HG02852 (cell line): Measurements from ENCODE around the gene HELQ.
"Not testable (repeated sequence)": the region's sequence is repeated elsewhere in the genome, so short reads cannot be mapped to it uniquely, and the experiment has no call there.

Experiments
- ATAC-seq: cut with Tn5 transposase; IDR thresholded peaks from one replicate; pipeline ENCODE4 v1.9.1; 2021; ENCODE audit warnings: mild to moderate bottlenecking, moderate library complexity; ENCODE audit not compliant: unreplicated experiment

Gene HELQ

DNA sequence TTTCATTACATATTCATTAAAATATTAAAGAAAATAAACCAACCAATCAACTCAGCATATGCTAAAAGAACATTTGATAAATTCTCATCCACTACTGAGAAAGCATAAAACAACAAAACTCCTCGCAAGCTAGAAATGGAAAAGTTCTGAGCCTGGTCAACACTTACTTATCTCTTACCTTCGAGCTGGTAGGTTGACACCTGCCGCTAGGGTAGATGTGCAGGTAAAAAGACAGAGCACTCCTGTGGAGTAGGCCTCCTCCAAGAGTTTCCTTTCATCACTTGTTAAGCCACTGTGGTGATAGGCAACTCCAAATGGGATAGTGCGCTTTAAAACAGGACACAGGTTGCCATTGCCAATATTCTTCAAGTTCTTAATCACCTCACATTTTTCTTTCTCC is 18.9 kb downstream of the HELQ start:
- no peak for ATAC-seq

DNA sequence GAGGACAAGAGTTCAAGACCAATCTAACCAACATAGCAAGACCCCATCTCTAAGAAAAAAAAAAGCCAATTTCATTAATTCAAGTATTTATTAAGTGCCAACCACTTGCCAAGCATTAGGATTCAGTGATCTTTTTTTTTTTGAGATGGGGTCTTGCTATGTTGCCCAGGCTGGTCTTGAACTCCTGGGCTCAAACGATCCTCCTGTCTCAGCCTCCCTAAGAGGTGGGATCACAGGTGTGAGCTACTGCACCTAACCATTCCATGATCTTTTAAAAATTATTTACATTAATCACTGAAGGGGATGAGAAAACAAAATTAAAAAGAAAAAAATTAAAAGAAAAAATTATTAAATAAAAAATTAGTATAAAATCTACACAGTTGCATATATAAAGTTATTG is 24.4 kb downstream of the HELQ start:
- ATAC-seq, result no peak

DNA sequence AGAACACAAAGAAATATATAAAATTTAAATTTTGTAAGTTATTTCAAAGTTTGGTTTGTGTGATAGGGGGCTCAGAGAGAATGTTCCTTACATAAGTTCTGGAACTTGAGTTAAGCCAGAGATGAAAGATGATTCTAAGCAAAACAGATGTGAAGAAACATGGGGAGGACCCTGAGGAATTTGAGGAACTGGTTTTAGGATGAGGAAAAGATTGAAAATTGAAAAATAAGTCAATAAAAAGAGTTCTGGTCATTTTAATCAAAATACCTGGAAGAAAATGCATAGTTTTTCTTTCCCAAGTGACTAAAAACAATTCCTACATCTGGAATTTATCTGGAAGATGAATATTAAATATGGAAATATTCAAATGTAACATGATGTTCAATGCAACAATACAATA is 37.4 kb downstream of the HELQ start:
- ATAC-seq, result no peak

DNA sequence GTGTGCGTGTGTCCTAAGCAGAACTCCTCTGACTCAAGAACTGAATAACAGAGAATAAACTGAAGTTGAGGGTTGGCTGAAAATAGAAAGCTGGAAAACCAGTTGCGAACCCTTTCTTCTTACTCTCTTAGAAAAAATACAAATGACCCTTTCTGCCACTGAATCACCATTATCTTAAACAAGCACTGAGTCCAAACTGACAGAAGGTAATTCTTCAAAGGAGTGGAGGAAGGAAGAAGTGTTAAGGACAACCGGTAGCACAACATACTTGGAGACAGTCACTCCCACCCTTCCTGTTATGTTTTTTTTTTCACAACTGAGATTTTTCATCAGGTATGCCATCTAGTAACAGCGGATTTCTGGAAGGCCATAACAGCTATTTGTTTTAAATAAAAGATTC is 38.1 kb downstream of the HELQ start:
- no peak for ATAC-seq

DNA sequence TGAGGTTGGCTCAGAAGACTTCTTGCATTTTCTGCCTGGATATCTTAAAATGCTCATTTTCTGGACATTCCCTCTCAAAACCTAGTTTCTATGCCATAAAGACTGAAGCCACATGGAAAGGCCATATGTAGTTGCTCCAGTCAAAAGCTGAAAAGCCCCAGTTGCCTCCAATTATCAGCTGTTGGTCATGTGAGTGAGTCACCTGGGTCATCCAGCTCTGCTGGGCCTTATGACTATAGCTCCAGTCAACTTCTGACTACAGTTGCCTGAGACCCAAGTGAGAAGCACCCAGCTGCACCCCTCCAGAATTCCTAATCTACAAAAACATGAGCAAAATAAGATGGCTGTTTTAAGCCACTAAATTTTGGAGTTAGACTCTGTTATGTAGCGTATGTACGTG is 41.9 kb downstream of the HELQ start:
- ATAC-seq, result no peak

DNA sequence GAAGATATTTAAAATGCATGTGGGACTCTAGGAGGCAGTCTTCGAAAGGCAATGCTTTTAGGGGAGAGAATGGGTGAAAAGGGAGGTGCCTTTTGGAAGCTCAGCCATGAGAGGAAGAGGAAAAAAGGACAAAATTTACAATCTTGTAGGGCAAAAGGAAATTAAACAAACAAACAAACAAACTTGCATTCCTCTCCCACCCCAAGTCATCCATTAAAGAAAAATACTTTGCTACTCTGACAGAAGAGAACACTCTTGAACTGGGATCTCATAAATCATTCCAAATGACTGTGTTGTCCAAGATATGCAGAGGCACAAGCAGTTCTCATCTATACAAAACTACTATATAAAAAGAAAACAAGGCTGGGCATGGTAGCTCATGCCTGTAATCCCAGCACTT is 46.7 kb downstream of the HELQ start:
- no peak for ATAC-seq

DNA sequence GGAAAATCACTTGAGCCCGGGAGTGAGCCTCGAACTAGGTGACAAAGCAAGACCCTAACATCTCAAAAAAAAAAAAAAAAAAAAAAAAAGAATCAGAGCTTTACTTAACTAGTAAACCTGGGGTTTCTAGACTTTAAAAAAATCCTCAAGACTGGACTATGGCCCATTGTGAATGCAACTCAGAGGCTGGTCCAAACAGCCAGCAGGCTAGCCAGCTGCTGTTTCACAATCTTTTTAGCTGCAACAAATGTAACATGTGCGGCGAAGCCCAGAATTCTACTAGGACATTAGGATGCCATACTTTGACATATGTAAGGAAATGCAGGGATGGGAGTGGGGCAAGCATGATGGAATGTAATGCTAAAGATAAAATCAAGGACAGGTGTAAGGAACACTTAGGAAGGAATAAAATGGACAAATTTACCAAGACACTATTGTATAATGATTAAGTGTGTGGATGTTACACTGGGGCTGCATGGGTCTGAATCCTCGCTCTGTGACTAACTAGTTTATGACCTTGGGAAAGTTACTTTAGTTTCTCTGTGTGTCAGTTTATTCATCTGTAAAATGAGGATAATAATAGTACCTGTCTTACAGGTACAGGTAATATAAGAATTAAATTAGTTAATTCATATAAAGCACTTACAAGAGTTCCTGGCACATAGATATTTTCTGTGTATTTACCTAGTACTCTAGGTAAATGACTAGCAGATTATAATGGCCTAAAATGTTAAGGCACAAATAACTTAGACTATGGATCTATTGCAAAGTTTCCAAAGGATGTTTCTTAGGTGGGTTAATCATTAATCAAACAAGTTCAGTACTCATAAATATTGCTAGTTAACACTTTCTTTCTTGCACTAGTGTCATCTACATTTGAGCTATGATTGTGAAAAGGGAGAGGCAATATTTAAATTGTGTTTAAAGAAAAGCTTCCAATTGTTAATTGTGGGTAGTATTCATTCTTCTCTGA is 49.5 kb downstream of the HELQ start:
- ATAC-seq, result no peak

DNA sequence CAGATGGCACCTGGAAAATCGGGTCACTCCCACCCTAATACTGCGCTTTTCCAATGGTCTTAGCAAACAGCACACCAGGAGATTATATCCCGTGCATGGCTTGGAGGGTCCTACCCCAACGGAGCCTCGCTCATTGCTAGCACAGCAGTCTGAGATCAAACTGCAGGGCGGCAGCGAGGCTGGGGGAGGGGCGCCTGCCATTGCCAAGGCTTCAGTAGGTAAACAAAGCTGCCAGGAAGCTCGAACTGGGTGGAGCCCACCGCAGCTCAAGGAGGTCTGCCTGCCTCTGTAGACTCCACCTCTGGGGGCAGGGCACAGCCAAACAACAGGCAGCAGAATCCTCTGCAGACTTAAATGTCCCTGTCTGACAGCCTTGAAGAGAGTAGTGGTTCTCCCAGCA is 57.5 kb downstream of the HELQ start:
- ATAC-seq, result not testable (repeated sequence)

DNA sequence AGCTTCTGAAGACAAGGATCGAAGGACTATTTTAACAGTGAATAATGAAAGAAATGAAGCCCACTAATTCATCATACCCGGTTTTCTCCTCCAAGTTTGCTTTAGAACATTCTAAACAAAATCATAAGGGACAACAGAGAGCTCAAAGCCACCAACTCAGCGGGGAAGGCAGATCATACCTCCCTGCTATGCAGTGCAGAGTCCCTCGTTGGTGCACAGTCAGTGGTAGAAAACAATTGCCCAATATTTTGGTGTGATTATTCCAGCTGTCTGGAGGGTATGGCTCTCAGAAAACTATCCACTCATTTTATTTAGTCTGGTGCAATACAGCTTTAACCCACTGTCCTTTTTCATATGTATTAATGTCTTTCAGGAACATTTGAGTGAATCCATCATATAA is 61.7 kb downstream of the HELQ start:
- no peak for ATAC-seq

DNA sequence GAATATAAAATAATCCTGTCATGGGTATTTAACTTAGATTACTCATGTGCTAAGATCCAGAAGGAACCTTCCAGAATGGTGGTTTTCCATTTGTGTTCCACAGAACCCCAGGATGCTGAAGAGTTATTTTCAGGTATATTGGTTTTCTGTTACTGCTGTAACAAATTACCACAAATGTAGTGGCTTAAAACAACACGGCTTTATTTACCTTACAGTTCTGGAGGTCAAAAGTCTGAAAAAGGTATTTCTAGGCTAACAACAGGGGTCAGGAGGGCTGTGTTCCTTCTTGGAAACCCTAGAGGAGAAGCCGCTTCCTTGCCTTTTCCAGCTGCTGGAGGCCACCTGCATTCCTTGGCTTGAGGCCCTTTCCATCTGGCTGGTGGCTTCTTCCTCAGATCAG is 63.1 kb downstream of the HELQ start:
- no peak for ATAC-seq

DNA sequence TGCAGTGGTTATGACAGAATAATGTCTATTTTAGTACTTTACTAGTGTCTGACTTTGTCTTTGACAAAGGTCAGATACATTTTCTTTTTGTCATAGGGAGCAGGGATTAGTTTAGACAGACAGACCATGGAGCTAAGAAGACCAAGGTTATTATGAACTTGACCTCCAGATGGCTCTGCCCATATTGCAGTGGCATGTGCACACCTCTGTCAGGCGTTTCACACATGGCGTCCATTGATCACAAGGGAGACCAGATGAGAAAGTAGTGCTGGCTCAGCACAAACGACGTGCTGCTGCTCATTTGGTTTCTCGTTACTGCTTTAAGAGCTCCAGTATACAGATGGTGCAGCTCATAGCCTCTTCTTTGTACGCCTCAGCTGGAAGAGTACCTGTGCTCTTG is 64.7 kb downstream of the HELQ start:
- ATAC-seq, result no peak

DNA sequence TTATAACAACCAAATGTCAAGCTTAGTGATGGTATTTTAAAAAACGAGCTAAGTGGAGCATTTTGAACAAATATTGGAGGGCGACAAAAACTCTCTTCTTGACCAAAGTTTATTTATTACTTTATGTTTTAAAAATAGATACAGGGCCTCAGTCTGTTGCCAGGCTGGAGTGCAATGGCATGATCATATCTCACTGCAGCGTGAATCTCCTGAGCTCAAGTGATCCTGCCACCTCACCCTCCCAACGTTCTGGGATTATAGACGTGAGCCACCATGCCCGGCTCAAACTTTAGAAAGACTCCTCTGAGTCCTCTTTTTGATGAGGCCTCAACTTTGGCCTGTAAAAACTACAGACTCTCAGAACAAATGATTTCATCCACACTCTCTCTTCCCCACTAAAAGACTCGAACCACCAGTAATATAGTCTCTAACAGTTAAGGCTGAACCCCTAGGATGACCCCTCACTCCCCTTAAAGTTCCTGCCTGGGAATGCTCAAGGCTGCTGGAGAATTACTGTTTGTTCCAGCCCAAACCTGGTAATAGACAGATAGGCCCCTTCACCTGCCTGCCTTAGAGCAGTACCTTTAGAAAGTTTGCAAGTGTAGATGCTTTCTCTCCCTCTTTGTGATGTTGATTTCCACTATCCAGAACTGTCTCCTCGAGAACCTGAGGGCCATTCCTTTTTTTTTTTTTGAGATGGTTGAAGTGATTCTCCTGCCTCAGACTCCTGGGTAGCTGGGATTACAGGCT is 65.7 kb downstream of the HELQ start:
- no peak for ATAC-seq

DNA sequence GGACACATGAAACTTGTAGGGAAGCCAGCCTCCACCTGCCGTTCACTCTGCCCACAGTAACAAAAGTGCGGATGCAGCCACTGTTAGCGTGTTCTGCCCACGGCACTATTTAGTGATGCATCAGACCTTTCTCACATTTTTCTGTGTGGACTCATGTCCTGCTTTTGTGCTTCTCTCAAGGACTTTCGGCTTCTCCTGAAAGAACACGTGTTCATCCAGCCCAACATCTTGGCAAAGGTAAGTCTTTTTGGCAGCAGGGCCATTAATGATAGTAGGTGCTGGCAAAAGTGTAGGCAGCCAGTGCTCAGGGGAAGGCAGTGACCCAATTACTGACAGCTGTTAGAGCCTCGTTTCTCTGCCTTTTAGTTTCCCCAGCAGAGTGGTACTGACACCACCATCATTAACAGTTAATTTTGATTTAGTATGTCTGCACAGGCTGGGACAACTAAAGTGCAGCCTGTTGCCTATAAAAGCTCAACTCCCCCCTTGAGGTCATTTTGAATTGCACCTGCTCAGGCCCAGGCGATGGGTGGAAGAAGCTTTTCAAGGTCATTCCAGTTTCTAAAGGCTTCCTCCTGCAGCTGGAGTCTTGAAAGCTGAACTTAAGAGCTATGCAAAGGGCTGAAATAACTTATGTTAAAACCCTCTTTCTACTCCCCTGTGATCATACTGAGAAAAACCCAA is 66.4 kb downstream of the HELQ start:
- ATAC-seq, result no peak

DNA sequence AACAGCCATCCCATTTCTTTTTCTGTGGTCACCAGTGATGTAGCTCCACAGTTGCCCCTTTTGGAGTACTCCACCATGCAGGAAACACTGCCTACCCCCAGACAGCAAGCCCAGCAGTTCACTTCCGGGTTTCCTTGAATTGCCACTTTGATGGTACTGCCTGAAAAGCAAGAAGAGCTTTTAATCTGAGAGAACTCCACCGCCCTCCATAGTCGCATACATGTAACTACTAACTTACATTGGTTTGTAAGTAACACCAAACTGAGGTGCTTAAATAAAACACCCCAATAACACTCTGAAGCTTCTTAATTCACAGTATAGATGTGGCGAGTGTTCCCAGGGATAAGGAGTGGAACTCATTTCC is 67.3 kb downstream of the HELQ start:
- no peak for ATAC-seq

DNA sequence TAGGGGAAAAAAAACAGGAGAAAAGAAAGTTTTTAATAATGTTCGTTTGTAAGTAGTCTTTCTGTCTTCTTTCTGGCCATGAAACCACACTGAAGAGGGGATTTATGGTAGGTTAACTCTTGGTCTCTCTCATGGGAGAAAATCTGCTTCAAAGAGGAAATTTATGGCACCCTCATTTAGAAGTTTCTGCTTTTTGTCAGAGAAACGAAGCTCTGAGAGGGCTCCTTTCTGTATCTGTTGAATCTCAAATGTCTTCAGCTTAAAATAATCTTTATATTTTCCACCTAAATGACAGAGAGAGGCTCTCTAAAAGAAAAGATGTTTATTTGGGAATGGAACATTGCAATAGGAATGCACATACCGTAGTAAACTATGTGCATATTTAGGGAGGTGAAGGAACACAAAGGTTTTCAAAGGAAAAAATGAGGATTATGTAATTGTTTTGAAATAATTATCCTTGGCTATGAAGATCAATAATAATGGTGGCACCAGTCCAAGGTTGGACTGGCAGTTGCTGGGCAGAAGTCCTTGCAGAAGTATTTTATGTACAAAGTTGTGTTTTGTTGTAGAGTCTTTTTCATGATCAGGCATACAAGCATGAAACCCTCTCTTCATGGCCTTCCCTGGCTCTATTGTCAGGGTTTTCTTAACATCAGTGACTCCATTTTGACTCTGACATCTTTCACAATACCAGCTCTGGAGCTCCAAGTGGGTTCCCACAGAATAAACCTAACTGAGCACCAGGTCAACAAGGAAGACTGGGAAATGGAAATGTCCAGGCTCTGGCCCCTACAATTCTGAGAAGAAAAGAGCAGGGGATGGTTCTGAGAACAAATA is 67.9 kb downstream of the HELQ start:
- no peak for ATAC-seq

DNA sequence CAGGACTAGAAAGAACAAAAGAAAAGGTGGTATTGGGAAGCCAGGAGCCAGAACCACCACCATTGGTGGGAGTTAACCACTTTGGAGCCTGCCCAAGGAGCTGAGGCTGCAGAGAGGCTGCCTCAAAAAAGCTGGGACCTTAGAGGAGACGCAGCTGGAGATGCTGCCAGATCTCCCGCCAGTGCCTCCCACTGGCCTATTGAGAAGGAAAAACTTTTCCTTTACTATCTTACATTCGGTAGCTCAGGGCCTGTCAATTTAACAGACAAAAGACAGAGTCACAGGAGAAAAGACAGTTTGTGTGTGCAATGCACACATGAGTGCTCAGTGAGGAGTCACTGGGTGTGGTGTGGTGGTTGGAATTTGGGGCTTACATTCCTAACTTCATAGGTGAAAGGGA is 68.6 kb downstream of the HELQ start:
- no peak for ATAC-seq

DNA sequence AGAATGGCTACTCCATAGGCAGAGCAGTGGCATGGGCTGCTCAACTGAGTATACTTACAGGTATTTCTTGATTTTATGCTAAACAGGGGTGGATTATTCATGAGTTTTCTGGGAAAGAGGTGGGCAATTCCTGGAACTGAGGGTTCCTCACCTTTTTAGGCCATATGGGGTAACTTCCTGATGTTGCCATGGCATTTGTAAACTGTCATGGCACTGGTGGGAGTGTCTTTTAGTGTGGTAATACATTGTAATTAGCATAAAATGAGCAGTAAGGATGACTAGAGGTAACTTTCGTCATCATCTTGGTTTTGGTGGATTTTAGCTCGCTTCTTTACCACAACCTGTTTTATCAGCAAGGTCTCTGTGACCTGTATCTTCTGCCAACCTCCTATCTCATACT is 72.8 kb downstream of the HELQ start:
- ATAC-seq, result no peak

DNA sequence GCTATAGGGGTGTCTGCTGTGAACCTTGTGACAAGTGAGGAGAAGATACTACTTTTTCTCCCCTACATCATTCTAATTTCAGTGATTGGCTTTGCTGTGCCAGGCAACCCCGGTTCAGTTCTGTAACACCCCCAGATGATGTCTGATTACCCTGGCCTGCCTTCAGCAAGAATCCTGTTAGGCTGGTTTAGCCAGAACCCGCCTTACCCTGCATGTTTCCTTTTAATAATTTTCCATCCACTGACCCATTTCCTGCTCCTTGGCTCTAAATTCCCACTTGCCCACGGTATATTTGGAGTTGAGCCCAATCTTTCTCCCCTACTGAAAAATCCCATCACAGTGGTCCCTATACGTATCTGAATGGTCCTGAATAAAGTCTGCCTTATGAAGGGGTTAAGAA is 74.5 kb downstream of the HELQ start:
- no peak for ATAC-seq

DNA sequence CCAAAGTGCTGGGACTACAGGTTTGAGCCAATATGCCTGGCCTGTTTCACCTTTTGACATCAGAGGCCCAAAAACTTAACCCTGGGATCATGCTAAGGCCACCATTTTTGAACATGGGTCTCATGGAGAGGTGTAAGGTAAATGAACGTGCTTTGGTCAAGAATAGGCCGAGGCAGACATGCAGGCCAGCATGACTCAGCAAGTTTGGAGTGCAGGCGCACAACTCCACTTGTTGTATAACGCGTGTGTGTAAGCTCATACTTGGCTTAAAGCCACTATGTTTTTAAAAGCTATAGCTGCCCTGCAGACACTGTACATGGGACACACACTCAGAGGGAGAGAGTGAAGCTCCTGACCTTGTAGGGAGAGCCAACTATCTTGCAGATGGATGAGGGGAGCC is 77.2 kb downstream of the HELQ start:
- no peak for ATAC-seq

DNA sequence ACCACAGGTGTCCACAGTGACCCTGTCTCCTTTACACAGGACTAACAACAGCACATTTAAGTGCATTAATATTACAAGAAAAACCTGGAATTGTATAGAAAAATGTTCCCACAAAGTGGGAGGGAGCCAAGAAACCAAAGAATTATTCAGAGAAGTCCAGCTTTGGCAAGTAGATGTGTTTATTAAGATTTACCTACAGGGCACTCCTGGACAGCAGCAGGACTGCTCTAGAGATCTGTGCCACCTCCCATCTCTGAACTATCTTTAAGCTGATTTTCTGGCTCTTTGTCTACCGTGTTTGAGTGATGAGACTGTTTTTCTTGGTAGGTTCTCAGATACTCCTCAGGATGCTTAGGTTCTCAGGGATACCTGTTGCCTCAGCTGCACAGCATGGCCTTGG is 82.7 kb downstream of the HELQ start:
- ATAC-seq, result no peak

DNA sequence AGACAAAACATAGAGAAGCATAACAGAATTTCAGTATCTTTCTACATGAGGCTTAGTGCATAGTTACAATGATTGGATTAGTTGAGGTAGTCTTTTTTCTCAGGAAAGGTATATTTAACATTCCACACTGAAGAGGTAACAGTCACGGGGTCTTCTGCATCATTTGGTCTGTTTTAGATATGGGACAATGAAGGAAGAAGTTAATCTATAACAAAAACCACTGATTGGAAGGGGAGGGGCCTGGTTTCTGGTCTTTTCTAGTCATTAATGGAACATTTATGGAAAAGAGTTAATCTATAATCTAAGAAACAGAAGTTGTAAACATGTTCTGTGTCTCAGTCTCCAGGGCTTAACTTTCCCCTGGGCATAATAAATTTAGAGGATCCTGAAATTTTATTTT is 83.7 kb downstream of the HELQ start:
- no peak for ATAC-seq
